PFSK-1 (cell line): Measurements from ENCODE around the gene SERINC5.

Experiments
- POLR2AphosphoS5 ChIP-seq: IDR thresholded peaks from 2 replicates; pipeline ENCODE4 v1.6.1; 2012; ENCODE audit warnings: low read depth, mild to moderate bottlenecking, control low read depth, low read length, moderate library complexity
- REST ChIP-seq, 2 experiments: IDR thresholded peaks; 2 replicates each; pipeline versions ENCODE4 v1.6.1 to v1.8.0; 2011 to 2012; ENCODE audit warnings: low read depth in 2 of 2, low read length in 2 of 2, control low read depth in 1 of 2, inconsistent platforms in 1 of 2, mild to moderate bottlenecking in 1 of 2, moderate library complexity in 1 of 2; ENCODE audit not compliant: insufficient read depth in 1 of 2
- SIN3A ChIP-seq: IDR thresholded peaks from 2 replicates; pipeline ENCODE4 v1.6.1; 2012; ENCODE audit warnings: mild to moderate bottlenecking, low read length, moderate library complexity, borderline replicate concordance; ENCODE audit not compliant: insufficient read depth
- TAF1 ChIP-seq: IDR thresholded peaks from 2 replicates; pipeline ENCODE4 v1.6.1; 2012; ENCODE audit warnings: low read length, control low read depth, borderline replicate concordance; ENCODE audit not compliant: insufficient read depth

- TF ChIP-seq POLR2AphosphoS5 (no peak), SIN3A (no peak), TAF1 (no peak), REST (IDR thresholded peaks at IDR 0.05; ENCODE audit: insufficient read depth in 1 of 2, low read depth in 2 of 2, low read length in 2 of 2) (no peak)
These were observed 13.1 kb upstream of the SERINC5 start for GRCh38 chr5:80268916-80269315.
